Measurements from ENCODE around the gene CHD2.
"Not testable (repeated sequence)": the region's sequence is repeated elsewhere in the genome, so short reads cannot be mapped to it uniquely, and the experiment has no call there.

The CHD2 gene

GRCh38 chr15:93035092-93035915 is 135.2 kb downstream of the CHD2 start:
- no peak for DNase-seq (ENCODE audit: low spot score)

DNA sequence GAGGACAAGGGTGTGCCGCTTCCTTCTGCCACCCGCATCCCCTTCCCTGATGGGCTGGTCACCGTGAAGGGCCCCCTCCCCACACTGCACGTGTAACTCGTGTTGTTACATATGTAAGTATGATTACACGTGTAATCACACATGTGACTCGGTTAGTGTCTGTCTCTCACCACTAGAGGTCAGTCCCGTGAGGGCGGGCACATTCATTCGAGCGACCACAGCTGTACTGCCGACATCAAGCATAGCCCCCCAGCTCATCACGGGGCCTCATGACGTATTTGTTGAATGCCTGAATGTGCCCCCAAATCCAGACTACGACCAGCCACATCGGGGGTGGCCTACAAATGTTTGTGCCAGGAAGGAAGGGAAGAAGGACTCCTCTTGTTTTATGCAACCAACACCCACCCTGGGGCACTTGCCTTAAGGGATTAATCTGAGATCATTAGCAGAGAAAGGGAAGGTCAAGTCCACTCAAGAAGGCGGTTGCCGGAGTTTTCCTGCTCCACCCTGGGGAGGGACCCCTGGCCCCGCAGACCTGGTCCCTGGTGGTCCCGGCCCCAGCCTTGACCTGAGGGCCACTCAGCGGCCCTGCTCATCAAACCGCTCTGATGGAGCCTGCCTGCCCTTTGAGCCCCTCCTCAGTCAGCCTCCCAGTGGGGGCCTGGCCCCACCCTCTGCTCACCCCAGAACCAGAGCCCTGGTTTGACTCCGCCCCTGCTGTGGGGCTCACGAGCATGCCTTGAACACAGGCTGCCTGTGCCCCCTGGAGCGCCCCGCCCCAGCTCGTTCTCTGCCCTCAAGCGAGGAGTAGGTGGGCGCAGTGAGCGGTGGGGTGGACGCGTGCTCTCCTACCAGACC is 136.1 kb downstream of the CHD2 start:
- no peak for DNase-seq (ENCODE audit: low spot score)

DNA sequence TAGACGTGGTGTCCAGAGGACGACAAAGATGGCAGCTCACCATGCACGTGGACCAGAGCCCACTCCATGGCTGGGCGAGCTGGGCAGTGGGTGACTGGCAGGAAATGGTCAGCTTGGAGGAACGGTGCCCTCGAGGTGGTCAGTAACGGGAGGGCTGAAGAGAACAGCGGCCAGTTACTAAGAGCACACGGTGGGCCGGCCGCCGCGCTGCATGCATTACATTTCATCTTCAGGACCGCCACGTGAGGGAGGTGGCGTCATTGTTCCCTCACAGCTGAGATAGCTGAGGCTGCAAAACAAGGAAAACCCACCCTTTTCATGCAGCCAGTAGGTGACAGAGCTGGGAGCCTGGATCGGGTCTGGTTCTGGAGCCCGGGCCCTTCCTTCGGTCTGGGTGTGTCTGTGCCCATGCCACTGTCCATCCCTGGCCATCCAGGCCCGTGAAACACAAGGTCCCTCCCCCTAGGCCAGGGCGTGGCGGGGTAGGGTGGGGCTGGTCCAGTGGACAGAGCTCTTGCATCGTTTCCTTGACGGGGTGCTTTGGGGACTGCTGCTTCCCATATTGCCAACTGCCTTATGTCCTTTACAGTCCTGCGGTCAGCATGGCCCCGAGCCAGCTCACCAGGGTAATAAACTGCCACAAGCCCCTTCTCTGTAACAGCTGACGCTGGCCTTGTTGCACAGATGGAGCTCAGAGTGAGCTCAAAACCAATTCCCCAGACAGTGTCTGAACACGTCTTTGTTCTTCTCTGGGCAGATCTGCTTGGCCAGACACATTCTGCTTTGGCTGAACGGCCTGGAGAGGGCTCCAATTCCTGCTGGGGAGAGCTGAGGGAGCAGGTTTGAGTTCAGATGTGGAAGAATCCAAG is 137.1 kb downstream of the CHD2 start:
- DNase-seq (ENCODE audit: low spot score), result no peak

GRCh38 chr15:93037820-93038705 is 137.9 kb downstream of the CHD2 start:
- no peak for DNase-seq (ENCODE audit: low spot score)

GRCh38 chr15:93039562-93040287 is 139.6 kb downstream of the CHD2 start:
- DNase-seq (ENCODE audit: low spot score), result not testable (repeated sequence)

DNA sequence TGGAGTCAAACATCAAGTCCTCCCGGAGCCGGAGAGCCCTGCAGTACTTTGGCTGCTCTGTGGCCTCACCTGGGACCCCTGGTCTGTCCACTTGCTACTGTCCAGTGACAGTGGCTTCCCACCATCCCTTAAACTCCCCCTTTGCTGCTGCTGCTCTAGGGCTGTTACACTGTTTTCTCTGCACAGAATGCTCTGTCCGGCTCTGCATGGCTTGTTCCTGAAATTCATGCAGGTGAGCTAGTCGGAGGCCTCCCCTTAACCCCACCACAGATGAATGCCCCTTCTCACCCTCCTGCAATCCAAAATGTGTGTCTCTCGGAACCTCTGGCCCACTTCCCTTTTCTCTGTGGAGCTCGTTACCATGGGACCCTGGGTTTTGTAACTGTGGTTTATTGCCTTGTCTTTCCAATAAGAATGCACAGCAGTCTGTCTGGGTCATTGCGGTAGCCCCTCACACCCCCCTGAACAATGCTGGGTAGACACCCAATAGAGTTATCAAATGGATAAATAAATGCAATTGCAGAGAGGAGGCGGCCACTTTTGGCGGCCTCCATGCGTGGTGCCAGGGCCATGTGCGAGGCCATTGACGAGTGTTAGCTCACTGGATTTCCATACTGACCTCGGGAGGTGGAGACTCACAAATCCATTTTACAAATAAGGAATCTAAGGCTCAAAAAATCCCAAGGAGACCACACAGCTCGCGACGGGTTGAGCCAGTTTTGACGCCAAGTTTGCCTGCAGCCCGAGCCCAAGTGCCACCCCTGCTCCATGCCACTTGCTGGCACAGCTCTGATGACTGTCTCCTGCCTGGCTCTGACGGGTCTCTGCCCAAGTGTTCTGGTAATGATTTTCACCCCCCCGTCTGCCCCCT is 140.4 kb downstream of the CHD2 start:
- DNase-seq (ENCODE audit: low spot score), result no peak

DNA sequence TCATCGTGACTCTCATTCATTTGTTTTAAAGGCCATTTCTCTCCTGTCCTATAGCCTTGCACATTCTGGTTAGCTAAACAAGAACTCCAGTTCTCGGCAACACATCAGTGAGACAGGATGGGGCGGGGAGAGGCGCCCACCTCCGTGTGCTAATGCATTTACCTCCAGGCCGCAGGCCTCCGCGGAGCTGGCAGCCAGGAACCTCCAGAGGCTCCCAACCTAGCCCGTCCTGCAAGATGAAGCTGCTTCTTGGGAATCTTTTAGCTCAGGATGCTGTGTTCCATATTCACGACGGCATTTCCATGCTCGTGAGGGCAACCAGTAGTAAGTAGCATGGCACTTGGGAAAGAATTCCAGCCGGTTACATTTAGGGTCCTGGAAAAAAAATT is 141.0 kb downstream of the CHD2 start:
- DNase-seq (ENCODE audit: low spot score), result no peak

DNA sequence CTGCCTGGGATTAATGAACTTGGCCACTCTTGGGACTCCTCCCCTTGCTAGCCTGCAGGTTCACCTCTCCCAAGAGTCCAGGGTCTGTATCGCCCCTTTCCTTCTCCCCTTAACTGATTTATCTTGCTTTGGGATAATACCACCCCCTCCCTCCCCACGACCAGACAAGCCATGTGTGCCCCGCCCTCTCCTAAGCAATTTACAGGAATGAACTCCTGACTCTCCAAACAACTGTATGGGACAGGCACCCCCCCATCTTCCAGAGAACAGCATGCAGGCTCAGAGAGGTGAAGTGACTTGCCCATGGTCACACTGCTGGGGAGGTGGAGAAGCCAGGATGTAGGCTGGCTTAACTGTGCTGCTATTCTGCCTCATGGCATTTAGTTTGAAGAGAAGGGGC is 142.1 kb downstream of the CHD2 start:
- DNase-seq (ENCODE audit: low spot score), result no peak

- DNase-seq (ENCODE audit: low spot score), result no peak
Measured at GRCh38 chr15:93042691-93043378, 142.7 kb downstream of the CHD2 start.

DNA sequence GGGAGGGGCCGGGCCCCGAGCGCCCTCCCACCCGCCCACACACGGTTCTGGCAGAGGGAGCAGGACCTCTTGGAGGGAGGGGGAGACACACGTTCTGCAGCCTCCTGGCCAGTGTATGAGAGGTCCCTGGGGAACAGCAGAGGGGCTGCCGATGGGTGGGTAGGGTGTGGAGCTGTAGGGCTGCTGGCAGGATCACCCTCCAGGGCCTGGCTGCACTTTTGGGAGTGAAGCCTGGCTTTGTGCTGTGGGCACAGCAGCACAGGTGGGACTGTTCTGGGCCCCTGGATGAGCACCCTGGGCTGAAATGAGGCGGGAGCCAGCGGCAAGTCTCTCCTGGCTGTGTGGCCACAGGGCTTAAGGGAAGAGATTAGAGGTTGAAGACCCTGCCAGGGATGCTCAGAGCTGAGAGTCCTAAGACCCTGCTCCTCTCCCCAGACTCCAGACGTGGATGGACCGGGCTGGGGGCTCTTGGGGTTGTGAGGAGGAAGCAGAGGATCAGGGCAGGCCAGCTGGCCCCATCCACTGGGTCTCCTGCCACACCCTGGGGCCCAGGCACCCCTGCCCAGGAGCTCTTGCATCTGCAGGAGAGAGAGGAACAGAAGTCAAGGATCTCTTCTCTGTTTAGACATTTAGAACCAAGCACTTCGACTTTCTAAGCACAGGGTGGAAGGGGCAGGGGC is 143.6 kb downstream of the CHD2 start:
- no peak for DNase-seq (ENCODE audit: low spot score)

DNA sequence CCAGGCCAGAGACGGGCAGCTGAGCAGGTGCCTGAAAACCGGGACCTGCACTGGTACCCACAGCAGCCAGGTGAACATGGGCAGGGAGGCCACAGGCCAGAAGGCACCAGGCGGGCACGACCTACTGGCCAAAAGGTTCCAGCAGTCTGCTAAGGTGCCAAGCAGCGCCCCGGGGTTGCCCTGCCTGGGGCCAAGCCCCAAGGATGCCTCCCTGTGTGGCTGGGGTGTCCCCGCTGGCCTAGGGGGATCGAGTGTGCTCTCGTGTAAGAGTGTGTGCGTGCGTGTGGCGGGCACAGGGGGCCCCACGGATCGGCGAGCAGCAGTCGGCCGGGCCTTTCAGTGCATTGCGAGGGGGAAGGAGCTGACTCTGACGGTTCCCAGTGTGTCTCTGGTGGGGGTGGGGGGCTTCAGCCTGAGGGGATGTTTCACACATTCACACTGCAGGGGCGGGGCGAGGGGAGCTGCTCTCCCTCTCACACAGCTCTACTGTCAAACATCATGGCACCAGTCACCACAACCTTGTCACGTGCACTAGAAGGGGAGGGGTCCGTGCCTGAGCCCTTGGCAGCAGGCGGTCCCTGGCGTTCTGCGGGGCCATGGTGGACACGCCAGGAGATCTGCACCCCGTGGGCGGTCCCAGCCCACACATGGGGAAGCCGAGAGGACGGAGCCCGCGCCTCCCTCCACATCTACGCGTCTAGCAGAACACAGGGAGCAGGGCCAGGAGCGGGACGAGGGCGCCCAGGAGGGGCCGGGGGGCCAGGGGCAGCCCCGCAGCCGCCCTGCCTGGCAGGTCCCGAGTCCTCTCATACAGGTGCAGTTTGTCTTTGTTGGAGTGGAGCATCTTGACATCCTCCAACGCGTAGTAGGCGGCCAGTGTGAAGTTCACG is 144.4 kb downstream of the CHD2 start:
- no peak for DNase-seq (ENCODE audit: low spot score)

GRCh38 chr15:93045191-93045785 is 145.2 kb downstream of the CHD2 start:
- no peak for DNase-seq (ENCODE audit: low spot score)

GRCh38 chr15:93046120-93046519 is 146.0 kb downstream of the CHD2 start:
- DNase-seq (ENCODE audit: low spot score), result no peak

GRCh38 chr15:93046721-93047120 is 146.6 kb downstream of the CHD2 start:
- DNase-seq (ENCODE audit: low spot score), result no peak

DNA sequence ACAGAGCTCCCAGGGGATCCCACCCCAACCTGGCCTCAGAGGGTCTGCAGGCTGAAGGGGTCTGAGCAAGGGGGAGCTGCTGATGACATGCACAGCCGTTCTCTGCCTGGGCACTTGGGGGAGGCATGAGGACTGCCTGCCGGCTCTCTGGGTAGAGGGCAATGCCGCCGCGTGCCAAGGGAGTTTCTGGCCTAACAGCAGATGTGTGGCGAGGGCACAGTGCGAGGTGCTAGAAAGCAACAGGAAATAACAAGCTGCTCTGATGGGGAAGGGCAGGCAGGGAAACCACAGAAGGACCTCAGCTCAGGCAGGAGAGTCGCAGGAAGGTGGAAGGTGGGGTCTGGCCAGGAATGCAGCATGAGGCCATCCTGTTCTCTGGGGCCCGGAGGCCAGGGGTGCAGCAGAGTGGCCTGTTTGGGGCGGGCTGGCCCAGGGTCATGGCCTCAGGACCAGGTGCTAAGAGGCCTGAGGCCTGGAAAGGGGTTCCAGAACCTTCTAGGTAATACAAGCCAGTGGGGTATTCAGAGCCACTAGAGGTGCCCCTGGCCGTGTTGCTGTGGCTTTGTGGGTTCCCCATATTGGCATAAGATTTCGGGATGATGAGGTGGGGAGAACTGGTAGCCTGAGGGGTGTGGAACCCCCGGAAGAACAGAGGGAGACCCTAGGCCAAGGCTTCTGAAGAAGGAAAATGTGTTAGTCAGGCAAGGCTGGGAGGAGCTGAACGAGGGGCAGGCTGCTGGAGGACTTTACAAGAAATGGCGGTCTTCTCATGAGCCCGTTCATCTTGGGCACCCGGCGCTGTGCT is 147.7 kb downstream of the CHD2 start:
- DNase-seq (ENCODE audit: low spot score), result no peak

DNA sequence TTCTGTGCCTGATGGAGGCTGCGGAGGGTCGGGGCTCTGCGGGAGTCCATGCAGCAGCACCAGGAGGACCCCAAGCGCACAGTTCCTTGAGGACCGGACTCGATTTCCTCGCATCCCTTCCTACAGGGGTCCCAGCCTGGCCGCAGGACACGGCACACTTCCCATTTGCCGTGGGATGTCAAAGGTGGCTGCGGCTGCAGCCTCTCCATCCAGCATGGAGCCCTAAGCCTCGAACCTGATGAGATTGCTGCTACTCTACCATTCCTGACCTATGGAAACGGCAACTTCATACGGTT is 148.2 kb downstream of the CHD2 start:
- no peak for DNase-seq (ENCODE audit: low spot score)
